H1 (cell line): ENCODE measurements around the gene POLN. TPM values are rescaled to one million over a fixed set of nuclear protein-coding genes. Genes with fewer than 3 reads are reported as not detected.

Source experiments
- CTBP2 ChIP-seq: IDR thresholded peaks from 2 replicates; pipeline ENCODE4 v1.7.0; 2011; ENCODE audit warnings: borderline replicate concordance, mild to moderate bottlenecking, moderate library complexity, mixed read lengths, low read length; ENCODE audit not compliant: insufficient read depth, insufficient read length
- TCF12 ChIP-seq: IDR thresholded peaks from 2 replicates; pipeline ENCODE4 v1.6.1; 2011; ENCODE audit warnings: low read depth, mild to moderate bottlenecking, low read length
- polyA plus RNA-seq, 7 experiments: library from polyadenylated mRNA; depleted of rRNA in 3 of 7; stranded (reverse) in 5 of 7; unstranded in 2 of 7; fragments of >200 nt in 5 of 7; fragments of 200-250 nt in 2 of 7; gene quantifications; 1 replicate in 5 of 7; 2 replicates in 1 of 7; 4 replicates in 1 of 7; pipeline versions ENCODE4 v1.2.1 to v1.2.3, GENCODE V29; 2011 to 2013; ENCODE audit warnings: missing spikeins in 2 of 7, mixed read lengths in 2 of 7
- total RNA-seq: library from RNA; stranded (reverse); fragmentation: NEBNext Ultra II Directional; extraction: Animal tissue kit (Norgen Biotek cat#: 25700); gene quantifications from 2 replicates; pipeline ENCODE4 v1.2.1, GENCODE V29; 2021
- TF ChIP-seq, protein P1 (sequence below), 3 experiments: IDR thresholded peaks; 1 replicate in 2 of 3; 2 replicates in 1 of 3; pipeline versions ENCODE4 v1.5.1 to v1.6.1; 2011; ENCODE audit warnings: low read length in 3 of 3, mild to moderate bottlenecking in 3 of 3, inconsistent platforms in 2 of 3, low read depth in 1 of 3, moderate library complexity in 1 of 3; ENCODE audit not compliant: insufficient read depth in 1 of 3; ENCODE audit errors: control extremely low read depth in 1 of 3
- TF ChIP-seq, protein P2 (sequence below): IDR thresholded peaks from 2 replicates; pipeline ENCODE4 v1.6.1; 2012; ENCODE audit warnings: inconsistent platforms

Gene POLN
- total and polyA plus RNA-seq, 2 of the 8 experiments (the other 6 are each of a cell fraction or from before 2014, with no cell fraction given): 0.98 to 1.5 TPM

DNA sequence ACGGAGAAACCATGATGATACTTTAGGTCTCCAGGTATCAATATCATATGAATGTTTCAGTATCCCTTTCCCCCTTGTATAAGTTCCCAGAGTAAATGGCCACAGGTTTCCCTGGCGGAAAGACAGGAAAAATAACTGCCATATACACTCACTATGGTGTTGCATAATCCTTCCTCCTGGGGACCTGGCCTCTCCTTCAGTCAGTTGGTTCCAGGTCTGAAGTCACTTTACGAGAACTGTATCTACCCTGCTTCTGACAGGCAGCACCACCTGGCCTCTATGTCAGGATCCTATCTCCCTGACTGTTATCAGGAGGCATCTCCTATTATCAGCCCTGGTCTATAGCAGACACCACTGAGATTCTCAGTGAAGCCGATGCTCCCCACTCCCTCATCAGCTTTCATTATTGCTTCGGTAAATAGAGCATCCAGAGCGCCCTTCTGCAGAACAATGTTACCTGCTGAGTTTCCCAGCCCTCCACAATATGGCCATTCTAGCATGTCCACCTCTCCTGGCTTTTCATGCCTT lies 22.6 kb downstream of the POLN start (continued):
- TF ChIP-seq, protein P1, sequence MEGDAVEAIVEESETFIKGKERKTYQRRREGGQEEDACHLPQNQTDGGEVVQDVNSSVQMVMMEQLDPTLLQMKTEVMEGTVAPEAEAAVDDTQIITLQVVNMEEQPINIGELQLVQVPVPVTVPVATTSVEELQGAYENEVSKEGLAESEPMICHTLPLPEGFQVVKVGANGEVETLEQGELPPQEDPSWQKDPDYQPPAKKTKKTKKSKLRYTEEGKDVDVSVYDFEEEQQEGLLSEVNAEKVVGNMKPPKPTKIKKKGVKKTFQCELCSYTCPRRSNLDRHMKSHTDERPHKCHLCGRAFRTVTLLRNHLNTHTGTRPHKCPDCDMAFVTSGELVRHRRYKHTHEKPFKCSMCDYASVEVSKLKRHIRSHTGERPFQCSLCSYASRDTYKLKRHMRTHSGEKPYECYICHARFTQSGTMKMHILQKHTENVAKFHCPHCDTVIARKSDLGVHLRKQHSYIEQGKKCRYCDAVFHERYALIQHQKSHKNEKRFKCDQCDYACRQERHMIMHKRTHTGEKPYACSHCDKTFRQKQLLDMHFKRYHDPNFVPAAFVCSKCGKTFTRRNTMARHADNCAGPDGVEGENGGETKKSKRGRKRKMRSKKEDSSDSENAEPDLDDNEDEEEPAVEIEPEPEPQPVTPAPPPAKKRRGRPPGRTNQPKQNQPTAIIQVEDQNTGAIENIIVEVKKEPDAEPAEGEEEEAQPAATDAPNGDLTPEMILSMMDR (IDR thresholded peaks at IDR 0.05; ENCODE audit: control extremely low read depth in 1 of 3, insufficient read depth in 1 of 3, low read depth in 1 of 3, low read length in 3 of 3): no peak
- TF ChIP-seq CTBP2 (no peak), TCF12 (no peak)
- TF ChIP-seq, protein P2, sequence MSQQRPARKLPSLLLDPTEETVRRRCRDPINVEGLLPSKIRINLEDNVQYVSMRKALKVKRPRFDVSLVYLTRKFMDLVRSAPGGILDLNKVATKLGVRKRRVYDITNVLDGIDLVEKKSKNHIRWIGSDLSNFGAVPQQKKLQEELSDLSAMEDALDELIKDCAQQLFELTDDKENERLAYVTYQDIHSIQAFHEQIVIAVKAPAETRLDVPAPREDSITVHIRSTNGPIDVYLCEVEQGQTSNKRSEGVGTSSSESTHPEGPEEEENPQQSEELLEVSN: no peak
- TF ChIP-seq, all 59 proteins: peak for 0
